Thyroid gland (tissue), 4 donors: ENCODE results near the gene MYLK4. TPM values are rescaled to one million over a fixed set of nuclear protein-coding genes. Genes with fewer than 3 reads are reported as not detected.

ENCODE experiments used
- DNase-seq, 2 donors: peaks; one replicate each; pipeline ENCODE4 v3.0.0-alpha.2; 2019
- H3K27ac ChIP-seq, 3 donors: fragments of 200-600 bp; sonication (generic); 1 replicate in 2 of 3; 2 replicates in 1 of 3; pipeline ENCODE4 v1.5.1; 2016 to 2019; ENCODE audit warnings: mild to moderate bottlenecking in 1 of 3, moderate library complexity in 1 of 3
- H3K27me3 ChIP-seq: fragments of 200-600 bp; sonication (generic); one replicate; pipeline ENCODE4 v1.5.1; 2019
- H3K36me3 ChIP-seq, 2 donors: fragments of 200-600 bp; sonication (generic); one replicate each; pipeline ENCODE4 v1.5.1; 2016 to 2019
- H3K4me1 ChIP-seq, 2 donors: fragments of 200-600 bp; sonication (generic); one replicate each; pipeline ENCODE4 v1.5.1; 2017 to 2019
- H3K4me3 ChIP-seq, 3 donors: fragments of 200-600 bp; sonication (generic); replicated peaks in 1 of 3; 1 replicate in 2 of 3; 2 replicates in 1 of 3; pipeline ENCODE4 v1.5.1; 2016; ENCODE audit warnings: mild to moderate bottlenecking in 1 of 3
- H3K9me3 ChIP-seq: fragments of 200-600 bp; sonication (generic); one replicate; pipeline ENCODE4 v1.5.1; 2017
- POLR2A ChIP-seq, 2 donors: fragments of 450-650 bp; IDR thresholded peaks; one replicate each; pipeline ENCODE4 v1.6.1; 2017; ENCODE audit warnings: antibody characterized with exemption in 2 of 2, mild to moderate bottlenecking in 2 of 2, moderate library complexity in 1 of 2
- WGBS, 2 donors: methylation state at CpG; one replicate each; pipeline ENCODE4 v1.1.5; 2017; 5-methylcytosine and 5-hydroxymethylcytosine counted together
- intact Hi-C: fragments of 100-400 bp; cut with DNase I; formaldehyde crosslinking; loops from one replicate; pipeline ENCODE4 v1.15.1; 2023
- total RNA-seq, 4 donors: library from RNA; depleted of rRNA; stranded (reverse); fragments of >200 nt; gene quantifications; one replicate each; pipeline ENCODE4 v1.2.3, GENCODE V29; 2016
- TF ChIP-seq, protein P1 (sequence below), 6 experiments: fragments of 200-600 bp in 3 of 6; fragments of 450-650 bp in 3 of 6; sonication (generic) in 3 of 6; IDR thresholded peaks; one replicate each; pipeline ENCODE4 v1.5.1; 2016 to 2019; ENCODE audit warnings: antibody characterized with exemption in 6 of 6, mild to moderate bottlenecking in 2 of 6, inconsistent platforms in 1 of 6, moderate library complexity in 1 of 6

Gene MYLK4
- total RNA-seq, 4 donors from 2014 or later: 0.94 to 1.8 (median 1.1) TPM

GRCh38 chr6:2748183-2748582 lies 2.5 kb downstream of the MYLK4 start:
- DNase-seq: no peak
- 80 to 85% methylated on average over 8 of the region's 8 CpGs for WGBS, 2 donors
- Histone ChIP-seq H3K4me3 (no peak overlapping the region), H3K4me1 (peaks cover 0 to 3% of the 10 kb centered on the region in 2 donors), H3K36me3 (no peaks in the 10 kb centered on the region), H3K27ac (no peak overlapping the region), H3K27me3 (no peaks in the 10 kb centered on the region), H3K9me3 (no peaks in the 10 kb centered on the region)
- intact Hi-C loops: no loop called here
- TF ChIP-seq, protein P1, sequence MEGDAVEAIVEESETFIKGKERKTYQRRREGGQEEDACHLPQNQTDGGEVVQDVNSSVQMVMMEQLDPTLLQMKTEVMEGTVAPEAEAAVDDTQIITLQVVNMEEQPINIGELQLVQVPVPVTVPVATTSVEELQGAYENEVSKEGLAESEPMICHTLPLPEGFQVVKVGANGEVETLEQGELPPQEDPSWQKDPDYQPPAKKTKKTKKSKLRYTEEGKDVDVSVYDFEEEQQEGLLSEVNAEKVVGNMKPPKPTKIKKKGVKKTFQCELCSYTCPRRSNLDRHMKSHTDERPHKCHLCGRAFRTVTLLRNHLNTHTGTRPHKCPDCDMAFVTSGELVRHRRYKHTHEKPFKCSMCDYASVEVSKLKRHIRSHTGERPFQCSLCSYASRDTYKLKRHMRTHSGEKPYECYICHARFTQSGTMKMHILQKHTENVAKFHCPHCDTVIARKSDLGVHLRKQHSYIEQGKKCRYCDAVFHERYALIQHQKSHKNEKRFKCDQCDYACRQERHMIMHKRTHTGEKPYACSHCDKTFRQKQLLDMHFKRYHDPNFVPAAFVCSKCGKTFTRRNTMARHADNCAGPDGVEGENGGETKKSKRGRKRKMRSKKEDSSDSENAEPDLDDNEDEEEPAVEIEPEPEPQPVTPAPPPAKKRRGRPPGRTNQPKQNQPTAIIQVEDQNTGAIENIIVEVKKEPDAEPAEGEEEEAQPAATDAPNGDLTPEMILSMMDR (IDR thresholded peaks at IDR 0.05): no peak
- TF ChIP-seq POLR2A (IDR thresholded peaks at IDR 0.05): no peak

GRCh38 chr6:2746557-2747061 lies 4.1 kb downstream of the MYLK4 start:
- WGBS, 2 donors: 65 to 70% methylated on average over 7 of the region's 7 CpGs
- H3K27ac ChIP-seq: no peak overlapping the region
- H3K27me3 ChIP-seq: no peaks in the 10 kb centered on the region
- no peak for TF ChIP-seq POLR2A (IDR thresholded peaks at IDR 0.05)
- intact Hi-C loops: no loop called here
- DNase-seq: no peak
- H3K36me3 ChIP-seq: no peaks in the 10 kb centered on the region
- H3K4me1 ChIP-seq: peaks cover 0 to 3% of the 10 kb centered on the region in 2 donors
- H3K4me3 ChIP-seq: no peak overlapping the region
- H3K9me3 ChIP-seq: no peaks in the 10 kb centered on the region

GRCh38 chr6:2745246-2745645 lies 5.5 kb downstream of the MYLK4 start:
- DNase-seq: no peak
- peaks cover 0 to 2% of the 10 kb centered on the region in 2 donors for H3K4me1 ChIP-seq
- intact Hi-C loops: no loop called here
- H3K4me3 ChIP-seq: no peak overlapping the region
- H3K9me3 ChIP-seq: no peaks in the 10 kb centered on the region
- no peak overlapping the region for H3K27ac ChIP-seq
- TF ChIP-seq, protein P1 (IDR thresholded peaks at IDR 0.05): no peak
- TF ChIP-seq POLR2A (IDR thresholded peaks at IDR 0.05): no peak
- 92 to 96% methylated on average over 4 of the region's 4 CpGs for WGBS, 2 donors
- no peaks in the 10 kb centered on the region for H3K36me3 ChIP-seq
- no peaks in the 10 kb centered on the region for H3K27me3 ChIP-seq

- H3K9me3 ChIP-seq: no peaks in the 10 kb centered on the region
- intact Hi-C loops: no loop called here
- H3K4me1 ChIP-seq: no peaks in the 10 kb centered on the region
- H3K36me3 ChIP-seq: no peaks in the 10 kb centered on the region
- DNase-seq: no peak
- TF ChIP-seq POLR2A (IDR thresholded peaks at IDR 0.05): no peak
- TF ChIP-seq, protein P1 (IDR thresholded peaks at IDR 0.05): no peak
- no peak overlapping the region for H3K27ac ChIP-seq
- no peaks in the 10 kb centered on the region for H3K27me3 ChIP-seq
- H3K4me3 ChIP-seq: no peak overlapping the region
- 94% methylated on average over 8 of the region's 8 CpGs for WGBS, 2 donors
Measured at GRCh38 chr6:2744778-2745177, 5.9 kb downstream of the MYLK4 start.

- no peak for TF ChIP-seq POLR2A (IDR thresholded peaks at IDR 0.05)
- TF ChIP-seq, protein P1 (IDR thresholded peaks at IDR 0.05): peak in 1 of 6 experiments; percentile 4
- Histone ChIP-seq H3K36me3 (no peaks in the 10 kb centered on the region), H3K27ac (no peak overlapping the region), H3K4me1 (no peaks in the 10 kb centered on the region), H3K27me3 (no peaks in the 10 kb centered on the region), H3K4me3 (no peak overlapping the region), H3K9me3 (no peaks in the 10 kb centered on the region)
- DNase-seq: no peak
- intact Hi-C loops: no loop called here
- 77 to 79% methylated on average over 9 of the region's 9 CpGs for WGBS, 2 donors
Measured at GRCh38 chr6:2744209-2744771, 6.4 kb downstream of the MYLK4 start.
